SK-N-SH treated with all-trans-retinoic acid at 6 μM for 48 hours (cell line): ENCODE results near the gene ADCK1.
"Not testable (repeated sequence)": the region's sequence is repeated elsewhere in the genome, so short reads cannot be mapped to it uniquely, and the experiment has no call there.

Experiments
- CSRNP3 ChIP-seq: fragments of 250-450 bp; sonication (Bioruptor Pico); IDR thresholded peaks from 2 replicates; pipeline ENCODE4 v1.5.1; 2021; ENCODE audit warnings: mild to moderate bottlenecking, moderate library complexity
- PPARA ChIP-seq: fragments of 250-450 bp; sonication (Bioruptor Pico); IDR thresholded peaks from 2 replicates; pipeline ENCODE4 v1.5.0; 2020; ENCODE audit warnings: mild to moderate bottlenecking, borderline replicate concordance
- RARB ChIP-seq: fragments of 250-450 bp; sonication (Bioruptor Pico); IDR thresholded peaks from 2 replicates; pipeline ENCODE4 v1.8.0; 2021; ENCODE audit warnings: mild to moderate bottlenecking, moderate library complexity
- TOX ChIP-seq: fragments of 250-450 bp; sonication (Bioruptor Pico); IDR thresholded peaks from 2 replicates; pipeline ENCODE4 v1.8.0; 2021; ENCODE audit warnings: mild to moderate bottlenecking, moderate library complexity, borderline replicate concordance
- TSHZ2 ChIP-seq: fragments of 250-450 bp; sonication (Bioruptor Pico); IDR thresholded peaks from 2 replicates; pipeline ENCODE4 v1.5.0; 2020; ENCODE audit warnings: mild to moderate bottlenecking, moderate library complexity
- ZC3H10 ChIP-seq: fragments of 250-450 bp; sonication (Bioruptor Pico); IDR thresholded peaks from 2 replicates; pipeline ENCODE4 v1.5.1; 2021; ENCODE audit warnings: mild to moderate bottlenecking, moderate library complexity
- ZFP3 ChIP-seq: fragments of 250-450 bp; sonication (Bioruptor Pico); IDR thresholded peaks from 2 replicates; pipeline ENCODE4 v1.5.0; 2020; ENCODE audit warnings: mild to moderate bottlenecking, moderate library complexity
- ZFP30 ChIP-seq: fragments of 450-650 bp; formaldehyde crosslinking; IDR thresholded peaks from 2 replicates; pipeline ENCODE4 v1.5.0; 2022; ENCODE audit warnings: mild to moderate bottlenecking, moderate library complexity
- ZNF8 ChIP-seq: fragments of 450-650 bp; formaldehyde crosslinking; IDR thresholded peaks from 2 replicates; pipeline ENCODE4 v1.5.0; 2020; ENCODE audit warnings: mild to moderate bottlenecking, moderate library complexity

- TF ChIP-seq TSHZ2, ZNF8, CSRNP3, ZFP3, PPARA, ZFP30, TOX, ZC3H10, RARB (CRISPR knock-in tag): not testable (repeated sequence)
Measured at GRCh38 chr14:77915390-77915789, 115.5 kb downstream of the ADCK1 start.
